Frontal cortex (tissue), 4 donors: ENCODE results near the gene C11orf24. TPM values are rescaled to one million over a fixed set of nuclear protein-coding genes. Genes with fewer than 3 reads are reported as not detected.
"Not testable (repeated sequence)": the region's sequence is repeated elsewhere in the genome, so short reads cannot be mapped to it uniquely, and the experiment has no call there.

ENCODE experiments used
- DNase-seq, 2 donors: peaks; one replicate each; pipeline ENCODE4 v3.0.0; 2012; ENCODE audit warnings: low spot score in 2 of 2
- FAIRE-seq: peaks from 2 replicates; lab custom pipeline; 2012; peaks lifted over from hg19 to GRCh38; lab: Jason Lieb, UNC
- total RNA-seq: library from RNA; depleted of rRNA; stranded (reverse); fragments of >200 nt; gene quantifications from one replicate; pipeline ENCODE4 v1.2.3, GENCODE V29; 2014
- donor health status: control.
- donor health status: control.
- donor health status: control.

Gene C11orf24
- total RNA-seq, 1 donor from 2014 or later: 5.7 TPM

DNA sequence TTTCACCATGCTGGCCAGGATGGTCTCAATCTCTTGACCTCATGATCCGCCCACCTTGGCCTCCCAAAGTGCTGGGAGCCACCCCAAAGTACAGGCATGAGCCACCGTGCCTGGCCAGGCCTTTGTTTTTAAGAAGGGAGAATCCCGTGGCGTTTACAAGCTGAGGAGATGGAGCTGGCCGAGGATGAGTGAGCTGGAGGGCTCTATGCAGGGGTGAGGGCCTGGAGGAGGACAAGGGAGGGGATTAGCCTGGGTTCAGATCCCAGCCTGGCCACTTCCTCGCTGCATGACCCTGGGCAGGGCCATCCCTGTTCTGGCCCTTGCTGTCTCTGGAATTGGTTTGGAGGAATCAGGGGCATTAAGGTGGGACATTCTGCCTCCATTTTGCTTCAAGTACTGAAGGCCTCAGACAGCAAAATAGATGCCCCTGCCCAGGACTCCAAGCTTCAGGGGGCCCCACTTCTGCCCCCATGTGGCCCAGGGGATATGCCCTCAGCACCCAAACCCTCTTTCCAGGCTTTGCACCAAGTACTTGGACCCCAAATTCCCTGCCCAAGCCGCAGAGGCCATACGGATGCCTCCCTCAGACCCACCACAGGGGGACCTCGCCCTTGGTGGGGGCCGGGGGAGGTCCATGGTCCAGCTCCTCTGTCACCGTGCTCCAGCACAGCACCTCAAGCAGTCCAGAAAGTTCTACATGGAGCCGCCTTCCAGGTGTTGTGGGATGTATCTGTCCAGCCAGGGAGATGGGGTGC, 28.5 kb upstream of the C11orf24 start:
- DNase-seq: no peak
- no peak for FAIRE-seq

DNA sequence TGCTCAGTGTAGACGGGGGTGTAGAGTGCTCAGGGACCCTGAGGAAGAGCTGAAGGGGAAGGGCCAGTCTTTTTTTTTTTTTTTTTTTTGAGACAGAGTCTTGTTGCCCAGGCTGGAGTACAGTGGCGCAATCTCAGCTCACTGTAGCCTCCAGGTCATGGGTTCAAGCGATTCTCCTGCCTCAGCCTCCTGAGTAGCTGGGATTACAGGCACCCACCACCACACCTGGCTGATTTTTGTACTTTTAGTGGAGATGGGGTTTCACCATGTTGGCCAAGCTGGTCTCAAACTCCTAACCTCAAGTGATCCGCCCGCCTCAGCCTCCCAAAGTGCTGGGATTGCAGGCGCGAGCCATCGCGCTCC, 27.7 kb upstream of the C11orf24 start:
- not testable (repeated sequence) for DNase-seq, FAIRE-seq

DNA sequence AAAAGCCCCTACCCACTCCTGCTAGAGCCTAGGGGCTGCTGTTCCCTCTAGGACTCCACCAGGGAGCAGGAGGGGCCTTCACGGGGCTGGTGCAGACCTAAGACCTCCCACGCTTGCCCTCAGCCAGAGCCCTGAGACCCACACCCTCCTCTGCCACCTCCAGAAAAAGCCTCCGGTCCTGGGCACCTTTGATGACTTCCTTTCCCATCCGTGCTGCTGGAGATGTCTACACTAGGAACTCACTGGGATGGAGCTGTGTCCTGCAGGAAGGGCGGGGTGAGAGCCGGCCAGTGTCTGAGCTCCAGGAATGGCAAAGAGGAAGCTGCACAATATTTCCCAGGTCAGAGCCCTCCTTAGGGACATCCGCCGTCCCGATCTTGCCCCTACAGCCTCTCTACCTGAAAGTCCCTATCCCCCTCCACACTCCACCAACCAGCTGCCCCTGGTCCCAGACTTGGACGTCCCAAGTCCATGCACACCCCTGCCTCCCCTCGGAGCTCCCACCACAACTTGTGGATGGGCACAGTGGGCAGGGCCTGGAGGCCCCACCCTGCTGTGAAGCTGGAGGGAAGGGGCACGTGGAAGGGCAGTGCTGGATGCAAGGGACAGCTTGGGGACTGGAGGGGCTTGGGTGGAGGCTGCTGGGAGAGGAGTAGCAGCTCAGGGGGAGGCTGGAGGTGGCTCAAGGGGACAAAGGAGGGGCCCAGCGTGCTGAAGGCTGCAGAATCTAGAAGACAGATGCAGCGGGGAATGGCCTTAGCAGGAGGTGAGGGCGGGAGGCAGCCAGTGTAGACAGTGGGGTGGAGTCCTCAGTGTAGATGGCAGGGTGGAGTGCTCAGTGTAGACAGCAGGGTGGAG, 27.1 kb upstream of the C11orf24 start:
- DNase-seq: no peak
- no peak for FAIRE-seq

DNA sequence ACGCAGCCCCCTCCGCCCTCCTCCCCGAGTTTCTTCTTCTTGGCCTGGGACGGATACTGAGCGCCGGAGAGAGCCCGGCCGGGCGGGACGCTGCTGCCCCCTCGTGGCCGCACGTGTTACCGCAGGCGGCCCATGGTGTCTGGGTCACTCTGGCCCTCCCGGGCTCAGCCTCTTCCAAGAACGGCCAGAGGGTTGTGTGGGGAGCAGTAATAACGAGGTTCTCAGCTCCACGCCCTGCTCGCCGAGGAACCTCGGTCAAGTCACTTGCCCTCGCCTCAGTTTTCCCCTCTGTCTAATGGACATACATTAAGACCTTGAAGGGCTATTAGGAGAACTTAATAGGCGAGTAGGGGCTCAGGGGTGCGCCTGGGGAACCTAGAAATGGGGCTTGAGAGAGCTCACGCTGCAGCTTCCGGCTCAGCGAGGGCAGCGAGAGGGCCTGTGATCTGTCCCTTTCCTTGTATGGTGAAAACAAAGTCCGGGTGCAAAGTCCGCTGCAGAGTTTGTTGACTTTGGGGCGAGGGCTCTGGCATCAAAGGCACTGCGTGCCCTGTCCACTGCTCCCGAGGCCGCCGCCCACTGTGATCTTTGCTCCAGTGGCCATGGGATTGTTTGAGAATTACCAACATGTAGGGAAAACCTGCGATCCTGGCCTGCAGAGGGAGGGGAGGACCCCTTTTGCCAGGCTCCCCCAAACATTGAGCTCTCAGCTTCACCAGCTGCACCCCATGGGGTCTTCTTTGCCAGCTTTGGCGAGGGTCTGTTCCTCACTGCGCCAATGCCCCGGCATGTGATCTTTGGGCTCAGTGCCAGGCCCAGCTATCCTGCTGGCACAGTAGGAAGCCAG, 26.3 kb upstream of the C11orf24 start:
- DNase-seq (peak; percentile 66 to 85), FAIRE-seq (no peak)

DNA sequence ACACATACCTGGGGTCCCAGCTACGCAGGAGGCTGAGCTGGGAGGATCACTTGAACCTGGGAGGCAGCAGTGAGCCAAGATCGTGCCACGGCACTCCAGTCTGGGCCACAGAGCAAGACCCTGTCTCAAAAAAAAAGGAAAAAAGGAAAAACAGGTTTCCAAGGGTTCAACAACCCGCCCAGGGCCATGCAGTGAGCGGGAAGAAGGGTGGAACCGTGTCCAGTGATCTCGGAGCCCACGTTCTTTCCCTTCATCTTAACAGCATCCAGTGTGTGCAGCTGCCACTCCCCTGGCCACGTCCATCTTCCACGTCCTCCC, 25.7 kb upstream of the C11orf24 start:
- DNase-seq: no peak
- FAIRE-seq: no peak

DNA sequence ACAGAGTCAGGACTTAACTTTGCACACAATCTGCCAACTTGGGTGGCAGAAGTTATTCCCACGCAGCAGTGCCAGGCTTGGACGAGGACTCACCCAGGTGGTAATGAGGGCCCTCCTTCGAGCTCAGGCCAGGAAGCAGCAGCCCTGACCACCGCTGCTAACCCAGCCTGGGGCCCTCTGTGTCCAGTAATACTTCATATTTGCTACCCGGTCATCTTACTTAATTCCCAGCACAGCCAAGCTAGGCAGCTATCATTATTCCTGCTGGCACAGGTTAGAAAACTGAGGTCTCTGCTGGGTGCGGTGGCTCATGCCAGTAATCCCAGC, 25.2 kb upstream of the C11orf24 start:
- FAIRE-seq: no peak

DNA sequence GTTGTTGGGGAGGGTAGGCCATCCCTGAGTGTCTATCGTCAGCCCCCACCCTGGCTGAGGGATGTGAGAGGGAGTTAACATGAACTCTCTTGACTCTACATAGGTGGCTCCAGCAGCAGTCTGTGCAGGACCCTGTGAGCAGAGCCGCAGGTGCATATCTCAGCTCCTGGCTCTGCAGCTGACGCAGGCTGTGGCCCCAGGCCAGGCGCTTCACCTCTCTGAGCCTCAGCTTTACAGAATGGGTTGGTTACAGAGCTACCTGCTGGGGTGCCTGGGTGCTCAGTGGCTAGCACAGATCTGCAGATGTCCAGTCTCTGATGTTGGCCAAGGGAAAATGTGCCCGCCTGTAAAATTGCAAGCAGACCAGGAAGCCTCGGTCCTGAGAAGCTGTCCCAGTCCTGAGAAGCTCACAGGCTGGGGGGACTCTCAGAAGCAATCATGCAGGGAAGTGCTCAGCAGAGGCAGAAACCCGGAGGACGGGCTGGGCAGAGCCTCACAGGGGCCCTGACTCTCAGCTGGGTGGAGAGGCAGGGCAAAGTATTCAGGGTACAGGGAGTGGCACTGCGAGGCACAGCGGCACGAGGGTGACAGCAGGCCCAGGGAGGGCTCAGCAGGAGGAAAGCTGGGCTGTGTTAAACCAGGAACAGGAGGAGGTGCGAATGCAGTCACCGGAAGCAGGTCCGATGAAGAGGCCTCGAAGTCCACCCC, 24.7 kb upstream of the C11orf24 start:
- FAIRE-seq (no peak), DNase-seq (no peak)

More for the DNA sequence above, 25.2 kb upstream of the C11orf24 start:
- DNase-seq: no peak

DNA sequence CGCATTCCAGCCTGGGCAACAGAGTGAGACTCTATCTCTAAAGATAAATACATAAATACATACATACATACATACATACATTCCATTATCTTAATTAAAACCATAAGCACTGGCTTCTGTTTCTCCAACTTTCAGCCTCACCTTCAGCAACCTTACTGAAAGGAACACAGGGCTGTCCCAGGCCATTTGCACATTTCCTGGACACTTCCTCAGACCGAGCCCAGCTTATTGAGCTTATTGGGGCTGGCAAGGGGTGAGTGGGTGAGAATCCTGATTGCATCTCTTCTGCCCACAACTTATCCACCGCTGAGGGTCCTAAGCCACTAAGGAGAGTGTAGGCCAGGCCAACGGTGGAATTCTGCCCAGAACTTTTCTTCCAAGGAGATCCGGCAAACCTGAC, 24.2 kb upstream of the C11orf24 start:
- DNase-seq (no peak), FAIRE-seq (no peak)

DNA sequence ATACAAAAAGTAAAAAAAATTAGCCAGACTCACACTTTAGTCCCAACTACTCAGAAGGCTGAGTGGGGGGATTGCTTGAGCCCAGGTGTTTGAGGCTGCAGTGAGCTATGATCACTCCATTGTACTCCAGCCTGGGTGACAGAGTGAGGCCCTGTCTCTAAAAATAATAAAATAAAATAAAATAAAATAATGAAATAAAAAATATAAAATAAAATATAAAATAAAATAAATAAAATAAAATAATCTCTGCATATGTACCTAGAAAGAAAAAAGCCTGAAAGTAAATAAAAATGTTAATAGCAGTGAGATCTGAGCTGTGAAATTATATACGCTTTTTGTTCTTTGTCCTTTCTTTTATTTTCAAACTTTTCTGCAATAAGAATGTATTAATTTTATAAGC, 23.5 kb upstream of the C11orf24 start:
- FAIRE-seq: peak; percentile 84
- no peak for DNase-seq

DNA sequence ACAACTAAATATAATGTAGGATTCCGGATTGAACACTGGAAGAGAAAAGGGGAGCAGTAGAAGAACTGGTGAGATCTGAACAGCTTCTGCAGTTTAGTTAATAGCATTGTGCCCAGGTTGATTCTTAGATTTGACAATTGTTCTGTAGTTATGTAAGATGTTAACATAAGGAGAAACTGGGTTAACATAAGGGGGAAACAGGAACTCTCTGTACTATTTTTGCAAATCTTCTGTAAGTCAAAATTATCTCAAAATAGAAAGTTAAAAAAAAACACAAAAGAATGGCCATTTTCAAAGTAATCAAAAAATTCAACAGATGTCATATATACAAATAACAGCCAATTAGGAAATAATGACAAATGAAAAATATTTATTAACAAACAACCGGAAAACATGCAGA, 21.9 kb upstream of the C11orf24 start:
- no peak for DNase-seq

DNA sequence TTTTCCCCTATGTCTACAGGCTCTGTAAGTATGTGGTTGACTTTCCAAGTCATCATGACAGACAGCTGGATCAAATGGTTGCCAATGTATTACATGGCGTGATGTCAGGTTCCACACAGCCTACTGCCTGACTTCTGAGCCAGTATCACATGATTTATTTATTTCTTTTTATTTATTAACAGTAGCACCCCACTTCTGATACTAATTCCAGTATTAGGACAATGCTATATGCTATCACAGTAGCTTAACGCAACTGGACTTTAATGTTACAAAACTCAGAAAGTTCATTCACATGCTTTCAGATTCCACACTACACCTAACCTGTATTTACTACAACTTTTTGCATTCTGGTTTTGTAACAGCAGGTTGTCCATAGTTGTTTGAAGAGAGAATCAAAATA, 17.7 kb upstream of the C11orf24 start:
- DNase-seq (no peak), FAIRE-seq (no peak)

More for the DNA sequence above, 21.9 kb upstream of the C11orf24 start:
- no peak for FAIRE-seq

DNA sequence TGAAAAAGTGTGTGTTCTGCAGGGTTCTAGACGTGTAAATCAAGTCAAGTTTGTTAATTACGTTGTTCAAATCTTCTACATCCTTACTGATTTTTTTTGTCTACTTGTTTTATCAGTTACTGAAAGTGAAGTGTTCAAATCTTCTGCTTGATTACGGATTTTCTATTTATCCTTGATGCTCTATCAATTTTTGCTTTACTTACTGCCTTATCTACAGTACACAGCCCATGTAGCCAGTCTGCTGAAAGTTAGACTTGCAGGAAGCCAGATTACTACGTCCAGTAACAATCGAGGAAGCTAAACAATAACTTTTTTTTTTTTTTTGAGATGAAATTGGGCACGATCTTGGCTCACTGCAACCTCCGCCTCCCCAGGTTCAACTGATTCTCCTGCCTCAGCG, 15.6 kb upstream of the C11orf24 start:
- DNase-seq (no peak), FAIRE-seq (no peak)

DNA sequence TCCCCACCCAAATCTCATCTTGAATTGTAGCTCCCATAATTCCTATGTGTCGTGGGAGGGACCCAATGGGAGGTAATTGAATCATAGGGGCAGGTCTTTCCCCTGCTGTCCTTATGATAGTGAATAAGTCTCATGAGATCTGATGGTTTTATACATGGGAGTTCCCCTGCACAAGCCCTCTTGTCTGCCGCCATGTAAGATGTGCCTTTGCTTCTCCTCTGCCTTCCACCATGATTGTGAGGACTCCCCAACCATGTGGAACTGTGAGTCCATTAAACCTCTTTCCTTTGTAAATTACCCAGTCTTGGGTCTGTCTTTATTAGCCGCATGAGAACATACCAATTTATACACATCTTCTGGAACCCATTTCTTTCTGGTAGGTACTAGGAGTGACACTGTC, 12.8 kb upstream of the C11orf24 start:
- FAIRE-seq, DNase-seq: not testable (repeated sequence)

DNA sequence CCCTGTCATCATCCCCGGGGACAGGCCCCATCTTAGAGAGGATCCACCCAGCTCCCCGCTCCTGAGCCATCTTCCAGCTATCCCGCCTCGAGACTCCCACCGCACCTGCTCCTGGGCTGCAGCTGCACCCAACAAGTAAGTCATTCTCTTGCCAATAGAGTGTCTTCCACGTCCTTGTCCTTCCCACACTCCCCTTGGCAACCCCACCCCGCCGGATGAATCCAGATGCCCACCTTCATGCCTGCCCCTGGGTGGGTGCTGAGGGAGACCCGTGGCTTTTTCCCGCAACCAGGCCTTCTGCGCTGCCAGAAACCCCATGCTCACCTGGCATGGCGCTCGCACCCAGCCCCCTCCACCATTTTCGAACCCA, 11.1 kb upstream of the C11orf24 start:
- no peak for FAIRE-seq

DNA sequence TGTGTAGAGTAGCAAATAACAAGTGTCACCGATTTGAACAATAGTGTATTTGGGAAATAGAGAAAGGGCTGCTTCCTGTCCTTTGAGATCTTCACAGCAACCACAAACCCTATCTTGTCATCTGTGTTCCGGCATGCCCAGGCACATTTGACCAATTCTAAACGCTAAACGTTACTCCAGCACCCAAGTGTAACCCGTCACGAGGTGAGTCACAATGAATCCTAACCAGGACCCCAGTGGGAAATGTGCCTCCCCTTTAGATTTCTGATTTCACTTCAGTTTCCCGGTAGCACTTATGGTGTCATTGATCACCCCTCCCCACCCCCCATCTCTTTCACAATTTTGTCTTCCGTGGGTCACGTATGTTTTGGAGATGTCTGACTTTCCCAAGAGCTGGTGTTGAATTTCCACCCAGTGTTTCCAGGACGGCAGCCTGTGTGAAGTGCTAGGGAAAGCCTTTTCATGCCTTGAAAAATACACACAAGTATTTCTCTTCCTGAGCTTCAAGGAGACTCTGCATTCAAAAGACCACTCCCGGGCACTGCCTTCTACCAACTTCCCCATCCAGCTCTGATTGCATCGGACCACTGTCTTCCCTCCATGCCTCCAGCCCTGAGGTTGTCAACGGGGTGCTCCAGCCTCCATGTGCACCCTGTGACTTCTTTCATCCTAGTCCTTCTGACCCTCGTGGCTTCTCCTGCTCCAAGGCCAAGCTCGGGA, 10.5 kb upstream of the C11orf24 start:
- no peak for FAIRE-seq
- DNase-seq: no peak

More for the DNA sequence above, 11.1 kb upstream of the C11orf24 start:
- no peak for DNase-seq

DNA sequence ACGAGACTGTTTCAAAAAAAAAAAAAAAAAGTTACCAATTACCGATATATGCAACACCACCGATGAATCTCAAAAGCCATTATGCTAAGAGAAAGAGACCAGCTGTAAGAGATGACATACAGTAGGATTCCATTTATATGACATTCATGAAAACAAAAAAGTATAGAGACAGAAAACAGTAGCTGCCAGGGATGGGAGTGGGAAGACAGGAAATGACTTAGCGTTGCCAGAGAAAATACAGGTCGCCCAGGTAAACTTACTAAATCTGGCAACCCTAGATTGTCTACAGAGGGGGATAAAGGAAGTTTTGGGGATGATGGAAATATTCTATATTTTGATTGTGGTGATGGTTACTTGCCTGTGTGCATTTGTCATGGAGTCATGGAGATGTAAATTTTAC, 7.9 kb upstream of the C11orf24 start:
- FAIRE-seq (no peak), DNase-seq (no peak)

DNA sequence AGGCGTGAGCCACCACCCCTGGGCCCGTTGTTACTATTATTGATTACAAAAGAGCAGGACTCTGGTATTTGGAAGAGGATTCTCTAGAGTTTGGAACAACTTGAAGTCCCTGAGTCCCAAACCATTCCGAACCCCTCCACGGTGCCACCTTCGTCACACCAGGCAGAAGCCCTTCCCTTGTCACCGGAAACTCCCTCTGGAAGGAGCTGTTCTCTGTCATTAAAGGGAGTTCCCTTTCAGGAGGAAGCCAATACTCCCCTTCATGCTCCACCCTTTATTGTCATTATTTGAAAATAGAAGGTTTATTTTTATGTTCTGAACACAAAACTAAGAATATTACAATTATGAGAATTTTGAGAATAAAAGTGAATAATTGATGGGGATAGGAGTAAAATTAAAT, 5.1 kb upstream of the C11orf24 start:
- no peak for DNase-seq
- FAIRE-seq: no peak

DNA sequence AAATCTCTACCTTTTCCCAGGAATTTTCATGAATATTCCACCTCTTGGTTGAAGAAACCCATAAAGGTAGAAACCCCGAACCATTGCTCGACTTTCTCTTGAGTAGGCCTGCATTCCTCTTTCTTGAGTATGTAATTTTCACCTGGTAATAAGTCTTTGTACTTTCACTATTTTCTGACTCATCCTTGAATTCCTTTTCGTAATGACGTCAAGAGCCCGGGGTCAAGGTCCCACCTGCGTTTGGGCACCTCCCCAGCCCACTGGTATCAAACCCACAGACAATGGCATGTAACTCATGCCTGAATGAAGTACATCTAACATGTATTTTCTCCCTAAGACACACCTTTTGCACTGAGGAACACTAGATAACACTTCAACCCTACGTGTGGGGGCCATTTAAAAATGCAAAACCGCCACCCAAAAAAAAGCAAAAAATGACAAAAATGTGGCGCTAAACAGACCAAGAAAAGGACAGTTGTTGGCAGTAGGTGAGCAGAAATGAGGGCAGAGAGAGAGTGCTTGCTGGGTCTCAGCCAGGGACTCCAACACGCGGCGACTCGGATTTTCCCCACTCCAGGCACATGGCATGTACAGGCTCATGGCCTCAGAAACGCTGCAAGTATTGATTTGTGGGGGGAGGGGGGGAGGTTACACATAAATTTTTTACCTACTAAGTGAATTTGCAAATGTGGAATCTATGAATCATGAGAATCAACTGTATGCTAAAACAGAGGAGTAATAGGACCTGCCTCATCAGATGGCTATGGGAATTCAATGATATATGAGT, 4.1 kb upstream of the C11orf24 start:
- DNase-seq: no peak
- no peak for FAIRE-seq

DNA sequence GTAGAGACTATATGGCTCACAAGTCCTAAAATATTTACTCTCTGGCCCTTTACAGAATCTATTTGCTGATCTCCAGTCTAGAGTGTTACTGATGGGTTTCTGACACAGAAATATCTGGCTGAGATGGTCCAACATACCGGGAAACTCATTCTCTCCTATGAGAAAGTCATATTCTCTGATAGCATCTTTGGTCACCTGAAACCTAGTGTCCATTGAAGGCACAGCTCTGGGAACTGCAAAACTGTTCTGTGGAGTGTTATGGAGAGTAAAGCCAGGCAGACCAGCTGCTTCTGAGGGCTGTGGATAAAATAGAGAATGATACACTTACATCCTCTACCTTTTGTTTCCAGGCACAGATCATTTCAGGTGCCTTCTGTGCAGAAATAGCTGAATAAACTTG, 2.5 kb upstream of the C11orf24 start:
- FAIRE-seq: no peak
- DNase-seq: no peak
